ENCODE data around the gene RAB19.
"Not testable (repeated sequence)": the region's sequence is repeated elsewhere in the genome, so short reads cannot be mapped to it uniquely, and the experiment has no call there.

Gene RAB19

GRCh38 chr7:140402178-140402835 lies 1.6 kb upstream of the RAB19 start:
- no peak for FAIRE-seq

- no peak for FAIRE-seq
Observed at GRCh38 chr7:140404565-140405065, 757 bp downstream of the RAB19 start.

GRCh38 chr7:140415361-140415760 lies 11.5 kb downstream of the RAB19 start:
- no peak for FAIRE-seq

- FAIRE-seq, result not testable (repeated sequence)
Observed at GRCh38 chr7:140415816-140416215, 12.0 kb downstream of the RAB19 start.

- FAIRE-seq, result no peak
Observed at GRCh38 chr7:140416560-140416959, 12.7 kb downstream of the RAB19 start.

GRCh38 chr7:140417456-140418155 lies 13.7 kb downstream of the RAB19 start:
- no peak for FAIRE-seq

- not testable (repeated sequence) for FAIRE-seq
Observed at GRCh38 chr7:140418156-140418472, 14.3 kb downstream of the RAB19 start.

- FAIRE-seq, result no peak
Observed at GRCh38 chr7:140418653-140419052, 14.8 kb downstream of the RAB19 start.

GRCh38 chr7:140421521-140421920 lies 17.7 kb downstream of the RAB19 start:
- FAIRE-seq, result no peak

GRCh38 chr7:140423501-140423900 lies 19.6 kb downstream of the RAB19 start:
- FAIRE-seq, result no peak

GRCh38 chr7:140425718-140426117 lies 21.9 kb downstream of the RAB19 start:
- no peak for FAIRE-seq

GRCh38 chr7:140426130-140426529 lies 22.3 kb downstream of the RAB19 start:
- no peak for FAIRE-seq

GRCh38 chr7:140433396-140433795 lies 29.5 kb downstream of the RAB19 start:
- no peak for FAIRE-seq

- no peak for FAIRE-seq
Observed at GRCh38 chr7:140435252-140435895, 31.5 kb downstream of the RAB19 start.

GRCh38 chr7:140439359-140439758 lies 35.5 kb downstream of the RAB19 start:
- no peak for FAIRE-seq

- no peak for FAIRE-seq
Observed at GRCh38 chr7:140440593-140440992, 36.7 kb downstream of the RAB19 start.

GRCh38 chr7:140441519-140441918 lies 37.7 kb downstream of the RAB19 start:
- no peak for FAIRE-seq

- no peak for FAIRE-seq
Observed at GRCh38 chr7:140446467-140446866, 42.6 kb downstream of the RAB19 start.

GRCh38 chr7:140447841-140448240 lies 44.0 kb downstream of the RAB19 start:
- FAIRE-seq, result no peak

GRCh38 chr7:140448781-140449480 lies 45.1 kb downstream of the RAB19 start:
- no peak for FAIRE-seq

GRCh38 chr7:140451716-140452115 lies 47.9 kb downstream of the RAB19 start:
- FAIRE-seq, result no peak

- no peak for FAIRE-seq
Observed at GRCh38 chr7:140453273-140453672, 49.4 kb downstream of the RAB19 start.

Data from endometrium (tissue), 2 donors.